WTC11 (cell line): ENCODE results near the gene ASB2. TPM values are rescaled to one million over a fixed set of nuclear protein-coding genes. Genes with fewer than 3 reads are reported as not detected.

Source experiments
- ATAC-seq: fragments of 200-7000 bp; cut with Tn5 transposase; 2 replicates; pipeline ENCODE4 v1.10.0; 2021; ENCODE audit warnings: mild to moderate bottlenecking, moderate library complexity
- CTCF ChIA-PET: fragments of 300-600 bp; sonication (Branson Sonifier 250); formaldehyde crosslinking; loops from one replicate; lab custom pipeline; 2021; ENCODE audit warnings: antibody characterized with exemption; lab: Charles Lee
- POLR2A ChIA-PET: fragments of 350-600 bp; sonication (Branson Sonifier 250); formaldehyde crosslinking; loops from one replicate; lab custom pipeline; 2021; ENCODE audit warnings: antibody characterized with exemption; lab: Charles Lee
- DNase-seq: peaks from one replicate; pipeline ENCODE4 v3.0.0; 2021; ENCODE audit warnings: low spot score
- H3K27ac Mint-ChIP-seq: 2 replicates; pipeline ENCODE4 v1.8.0; 2021; ENCODE audit warnings: mixed read lengths
- H3K27me3 Mint-ChIP-seq: 2 replicates; pipeline ENCODE4 v1.8.0; 2021; ENCODE audit warnings: low read depth, mild to moderate bottlenecking, moderate library complexity, mixed read lengths
- H3K36me3 Mint-ChIP-seq: 2 replicates; pipeline ENCODE4 v1.8.0; 2021; ENCODE audit warnings: mixed read lengths
- H3K4me1 Mint-ChIP-seq: 2 replicates; pipeline ENCODE4 v1.8.0; 2022; ENCODE audit warnings: mixed read lengths
- H3K4me3 Mint-ChIP-seq: 2 replicates; pipeline ENCODE4 v1.8.0; 2021; ENCODE audit warnings: mild to moderate bottlenecking, moderate library complexity, mixed read lengths
- H3K9me3 Mint-ChIP-seq: 2 replicates; pipeline ENCODE4 v1.8.0; 2021; ENCODE audit warnings: mixed read lengths
- ATF1 ChIP-seq: sonication (generic); formaldehyde crosslinking; IDR thresholded peaks from 2 replicates; pipeline ENCODE4 v1.8.1; 2023; ENCODE audit warnings: mild to moderate bottlenecking, moderate library complexity, missing genetic modification reagents
- FOXK1 ChIP-seq: sonication (generic); formaldehyde crosslinking; IDR thresholded peaks from 2 replicates; pipeline ENCODE4 v1.8.0; 2022; ENCODE audit warnings: mild to moderate bottlenecking, moderate library complexity, missing genetic modification reagents
- MXD4 ChIP-seq: fragments of 250-450 bp; sonication (Bioruptor Pico); IDR thresholded peaks from 2 replicates; pipeline ENCODE4 v1.8.0; 2021; ENCODE audit warnings: mild to moderate bottlenecking, moderate library complexity, borderline replicate concordance
- MYBL2 ChIP-seq: sonication (generic); formaldehyde crosslinking; IDR thresholded peaks from 2 replicates; pipeline ENCODE4 v1.8.1; 2023; ENCODE audit warnings: mild to moderate bottlenecking, moderate library complexity, missing genetic modification reagents
- PRRX2 ChIP-seq: fragments of 250-450 bp; sonication (Bioruptor Pico); IDR thresholded peaks from 2 replicates; pipeline ENCODE4 v1.8.0; 2021; ENCODE audit warnings: mild to moderate bottlenecking
- ZBTB21 ChIP-seq: sonication (generic); formaldehyde crosslinking; IDR thresholded peaks from 2 replicates; pipeline ENCODE4 v1.8.1; 2023; ENCODE audit warnings: mild to moderate bottlenecking, missing genetic modification reagents, borderline replicate concordance
- ZNF138 ChIP-seq: sonication (generic); formaldehyde crosslinking; conservative IDR thresholded peaks from 2 replicates; pipeline ENCODE4 v1.8.1; 2022; ENCODE audit warnings: mild to moderate bottlenecking, moderate library complexity, missing genetic modification reagents
- ZNF263 ChIP-seq: sonication (generic); formaldehyde crosslinking; IDR thresholded peaks from 2 replicates; pipeline ENCODE4 v1.8.1; 2022; ENCODE audit warnings: low read depth, mild to moderate bottlenecking, moderate library complexity, missing genetic modification reagents
- total RNA-seq: library from RNA; stranded (reverse); gene quantifications from 3 replicates; pipeline ENCODE4 v1.2.3, GENCODE V29; 2021
- TF ChIP-seq, protein P1 (sequence below): sonication (generic); formaldehyde crosslinking; IDR thresholded peaks from 2 replicates; pipeline ENCODE4 v1.8.0; 2022; ENCODE audit warnings: mild to moderate bottlenecking, missing genetic modification reagents
- TF ChIP-seq, protein P2 (sequence below): fragments of 250-450 bp; sonication (Bioruptor Pico); IDR thresholded peaks from 2 replicates; pipeline ENCODE4 v1.9.0; 2021; ENCODE audit warnings: mild to moderate bottlenecking
- TF ChIP-seq, protein P3 (sequence below): fragments of 250-450 bp; sonication (Bioruptor Pico); conservative IDR thresholded peaks from 2 replicates; pipeline ENCODE4 v1.9.0; 2021; ENCODE audit warnings: mild to moderate bottlenecking
- TF ChIP-seq, protein P4 (sequence below): sonication (generic); formaldehyde crosslinking; IDR thresholded peaks from 2 replicates; pipeline ENCODE4 v1.8.0; 2023; ENCODE audit warnings: mild to moderate bottlenecking, missing genetic modification reagents
- TF ChIP-seq, protein P5 (sequence below): fragments of 250-450 bp; sonication (Bioruptor Pico); IDR thresholded peaks from 2 replicates; pipeline ENCODE4 v2.1.2; 2022; ENCODE audit warnings: mild to moderate bottlenecking, moderate library complexity
- TF ChIP-seq, protein P6 (sequence below): fragments of 250-450 bp; sonication (Bioruptor Pico); IDR thresholded peaks from 2 replicates; pipeline ENCODE4 v1.9.0; 2021; ENCODE audit warnings: moderate library complexity, mild to moderate bottlenecking, inconsistent platforms, borderline replicate concordance
- TF ChIP-seq, protein P7 (sequence below): fragments of 250-450 bp; sonication (Bioruptor Pico); IDR thresholded peaks from 2 replicates; pipeline ENCODE4 v1.9.0; 2021; ENCODE audit warnings: mild to moderate bottlenecking, borderline replicate concordance

ASB2 gene
- total RNA-seq, 1 experiment from 2014 or later: 0.37 TPM

DNA sequence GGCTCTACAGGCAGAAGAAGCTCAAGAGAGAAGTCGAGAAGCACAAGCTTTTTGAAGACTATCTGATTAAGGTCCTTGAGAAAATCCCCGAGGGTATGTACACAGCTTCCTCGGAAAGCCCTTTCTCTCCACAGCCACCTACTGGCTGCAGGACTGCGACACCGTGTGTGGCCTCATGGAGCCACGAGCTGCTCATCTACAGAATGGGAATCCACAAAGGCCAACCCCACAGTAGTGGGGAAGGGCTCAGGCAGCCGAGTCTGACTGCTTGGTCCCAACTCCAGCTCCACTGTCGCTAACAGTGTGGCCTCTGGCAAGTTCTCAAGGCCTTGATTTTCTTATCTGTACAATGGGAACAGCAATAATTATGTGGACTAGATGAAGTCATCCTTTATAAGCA, 23.2 kb upstream of the ASB2 start (continued):
- TF ChIP-seq, protein P1, sequence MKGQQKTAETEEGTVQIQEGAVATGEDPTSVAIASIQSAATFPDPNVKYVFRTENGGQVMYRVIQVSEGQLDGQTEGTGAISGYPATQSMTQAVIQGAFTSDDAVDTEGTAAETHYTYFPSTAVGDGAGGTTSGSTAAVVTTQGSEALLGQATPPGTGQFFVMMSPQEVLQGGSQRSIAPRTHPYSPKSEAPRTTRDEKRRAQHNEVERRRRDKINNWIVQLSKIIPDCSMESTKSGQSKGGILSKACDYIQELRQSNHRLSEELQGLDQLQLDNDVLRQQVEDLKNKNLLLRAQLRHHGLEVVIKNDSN (CRISPR knock-in tag): no peak

DNA sequence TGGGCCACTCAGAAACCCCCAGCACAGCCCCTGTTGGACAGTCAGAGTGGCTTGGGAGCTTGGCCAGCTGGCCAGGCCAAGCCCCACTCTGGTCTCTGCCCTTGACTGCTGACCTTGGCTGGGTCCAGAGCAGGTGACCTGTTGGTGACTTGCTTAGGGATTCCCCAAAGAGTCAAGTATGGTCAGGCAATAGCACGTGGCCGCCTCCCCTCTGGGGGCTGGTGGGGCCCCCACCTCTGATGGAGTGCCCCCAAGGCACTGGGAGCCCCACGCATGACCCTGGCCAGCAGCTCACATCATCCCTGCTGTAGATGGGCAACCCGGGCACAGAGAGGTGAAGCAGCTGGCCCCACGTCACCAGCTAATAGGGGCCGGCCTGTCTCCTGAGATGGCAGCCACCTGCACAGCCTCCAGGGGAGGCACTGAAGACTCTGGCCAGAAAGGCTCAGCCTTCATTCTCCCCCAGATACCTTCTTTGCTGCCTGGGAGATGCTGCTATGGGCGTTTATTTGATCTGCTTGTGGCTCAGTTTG, 22.6 kb upstream of the ASB2 start:
- ATAC-seq (no peak), DNase-seq (no peak)
- no peak overlapping the region for H3K4me3 Mint-ChIP-seq
- H3K9me3 Mint-ChIP-seq: no peaks in the 10 kb centered on the region
- peaks cover 8% of the 10 kb centered on the region; the same call in 1 of the 2 replicates for H3K4me1 Mint-ChIP-seq
- no peak overlapping the region for H3K27ac Mint-ChIP-seq
- ChIA-PET CTCF (interaction anchor here (0.6 to 9.0 kb wide), 6 partner anchors 28 to 96 kb away, joined by 3 to 230 read pairs (median 4); partner anchors contain the start of genes DDX24 and IFI27L1), POLR2A (no interaction called here)
- H3K27me3 Mint-ChIP-seq: peaks cover 4% of the 10 kb centered on the region; the same call in 1 of the 2 replicates
- H3K36me3 Mint-ChIP-seq: no peaks in the 10 kb centered on the region
- TF ChIP-seq FOXK1 (CRISPR knock-in tag): no peak

DNA sequence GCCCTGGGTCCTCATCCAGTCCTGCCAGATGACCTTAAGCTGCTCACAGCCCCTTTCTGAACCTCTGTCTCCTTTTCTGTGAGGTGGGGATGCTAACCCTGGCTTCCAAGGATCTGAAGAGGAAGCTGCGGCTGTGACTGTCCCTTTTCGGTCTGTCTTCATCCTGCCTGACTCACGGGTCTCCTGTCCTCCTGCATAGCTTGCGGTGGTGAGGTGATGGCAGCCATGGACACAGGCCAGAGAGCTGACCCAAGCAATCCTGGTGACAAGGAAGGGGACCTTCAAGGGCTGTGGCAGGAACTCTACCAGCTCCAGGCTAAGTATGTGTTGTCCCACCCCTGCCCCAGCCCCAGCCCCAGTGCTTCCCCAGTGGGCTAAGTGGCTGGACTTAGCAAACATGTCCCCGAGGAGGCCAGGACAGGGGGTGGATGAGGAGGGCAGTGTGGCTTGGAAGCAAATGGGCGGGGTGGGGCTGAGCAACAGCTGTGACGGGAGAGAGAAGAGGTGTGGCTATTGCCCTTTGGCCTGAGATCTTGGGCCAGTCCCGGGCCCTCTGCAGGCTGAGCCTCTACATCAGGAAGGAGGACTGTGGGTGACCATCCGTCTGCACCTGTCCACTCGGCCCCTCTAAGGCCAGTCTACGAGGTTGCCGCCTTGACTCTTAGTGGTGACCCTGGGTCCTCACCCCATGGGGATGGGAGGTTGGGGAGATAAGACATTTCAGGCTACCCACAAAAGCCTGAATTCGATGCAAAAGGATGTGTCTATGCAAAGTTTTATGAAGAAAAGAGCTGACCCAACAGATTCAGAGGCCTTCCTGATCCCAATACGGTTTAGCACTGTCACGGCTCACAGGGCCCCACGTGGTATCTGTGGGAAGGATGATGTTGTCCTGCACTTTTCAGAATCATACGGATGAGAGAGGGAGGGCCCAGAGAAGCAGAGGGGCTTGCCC, 21.8 kb upstream of the ASB2 start:
- Mint-ChIP-seq H3K27ac (no peak overlapping the region), H3K4me1 (peaks cover 8% of the 10 kb centered on the region; the same call in 1 of the 2 replicates), H3K36me3 (no peaks in the 10 kb centered on the region), H3K27me3 (peaks cover 4% of the 10 kb centered on the region; the same call in 1 of the 2 replicates), H3K9me3 (no peaks in the 10 kb centered on the region), H3K4me3 (no peak overlapping the region)
- no peak for ATAC-seq
- ChIA-PET CTCF (interaction anchor here (0.6 to 9.0 kb wide), 5 partner anchors 10 to 83 kb away, joined by 3 to 230 read pairs (median 4); partner anchors contain the start of genes DDX24 and IFI27L1), POLR2A (no interaction called here)
- DNase-seq: no peak
- TF ChIP-seq, protein P2, sequence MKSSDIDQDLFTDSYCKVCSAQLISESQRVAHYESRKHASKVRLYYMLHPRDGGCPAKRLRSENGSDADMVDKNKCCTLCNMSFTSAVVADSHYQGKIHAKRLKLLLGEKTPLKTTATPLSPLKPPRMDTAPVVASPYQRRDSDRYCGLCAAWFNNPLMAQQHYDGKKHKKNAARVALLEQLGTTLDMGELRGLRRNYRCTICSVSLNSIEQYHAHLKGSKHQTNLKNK: no peak
- TF ChIP-seq ZNF138 (CRISPR knock-in tag): no peak
- TF ChIP-seq MYBL2 (CRISPR knock-in tag): no peak
- TF ChIP-seq ATF1: no peak
- no peak for TF ChIP-seq ZBTB21 (CRISPR knock-in tag)
- TF ChIP-seq, protein P3, sequence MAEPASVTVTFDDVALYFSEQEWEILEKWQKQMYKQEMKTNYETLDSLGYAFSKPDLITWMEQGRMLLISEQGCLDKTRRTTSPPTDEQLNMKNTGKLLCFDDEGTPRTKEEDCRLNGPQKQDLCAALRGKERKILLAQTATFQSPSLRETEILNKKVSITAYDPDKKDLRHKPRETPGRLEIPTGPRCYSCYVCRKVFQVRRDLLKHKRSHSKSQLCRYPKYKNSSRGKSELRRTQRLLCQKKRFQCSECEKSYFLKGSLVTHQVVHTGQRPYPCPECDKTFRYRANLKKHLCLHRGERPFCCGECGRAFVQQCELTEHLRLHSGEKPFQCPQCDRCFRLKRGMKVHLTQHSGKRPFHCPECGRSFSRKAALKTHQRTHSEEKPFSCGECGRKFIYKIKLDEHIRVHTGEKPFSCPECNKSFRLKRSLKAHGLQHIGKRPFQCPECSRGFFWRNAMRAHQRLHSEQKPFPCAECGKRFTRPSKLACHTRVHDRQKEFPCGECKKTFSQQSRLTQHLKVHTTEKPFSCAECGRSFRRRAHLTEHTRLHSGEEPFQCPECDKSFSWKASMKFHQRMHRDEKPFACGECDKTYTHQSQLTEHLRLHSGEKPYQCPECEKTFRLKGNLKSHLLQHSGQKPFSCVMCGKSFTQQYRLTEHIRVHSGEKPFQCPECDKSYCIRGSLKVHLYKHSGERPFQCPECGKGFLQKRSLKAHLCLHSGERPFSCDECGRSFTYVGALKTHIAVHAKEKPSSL (CRISPR knock-in tag): no peak
- TF ChIP-seq, protein P4, sequence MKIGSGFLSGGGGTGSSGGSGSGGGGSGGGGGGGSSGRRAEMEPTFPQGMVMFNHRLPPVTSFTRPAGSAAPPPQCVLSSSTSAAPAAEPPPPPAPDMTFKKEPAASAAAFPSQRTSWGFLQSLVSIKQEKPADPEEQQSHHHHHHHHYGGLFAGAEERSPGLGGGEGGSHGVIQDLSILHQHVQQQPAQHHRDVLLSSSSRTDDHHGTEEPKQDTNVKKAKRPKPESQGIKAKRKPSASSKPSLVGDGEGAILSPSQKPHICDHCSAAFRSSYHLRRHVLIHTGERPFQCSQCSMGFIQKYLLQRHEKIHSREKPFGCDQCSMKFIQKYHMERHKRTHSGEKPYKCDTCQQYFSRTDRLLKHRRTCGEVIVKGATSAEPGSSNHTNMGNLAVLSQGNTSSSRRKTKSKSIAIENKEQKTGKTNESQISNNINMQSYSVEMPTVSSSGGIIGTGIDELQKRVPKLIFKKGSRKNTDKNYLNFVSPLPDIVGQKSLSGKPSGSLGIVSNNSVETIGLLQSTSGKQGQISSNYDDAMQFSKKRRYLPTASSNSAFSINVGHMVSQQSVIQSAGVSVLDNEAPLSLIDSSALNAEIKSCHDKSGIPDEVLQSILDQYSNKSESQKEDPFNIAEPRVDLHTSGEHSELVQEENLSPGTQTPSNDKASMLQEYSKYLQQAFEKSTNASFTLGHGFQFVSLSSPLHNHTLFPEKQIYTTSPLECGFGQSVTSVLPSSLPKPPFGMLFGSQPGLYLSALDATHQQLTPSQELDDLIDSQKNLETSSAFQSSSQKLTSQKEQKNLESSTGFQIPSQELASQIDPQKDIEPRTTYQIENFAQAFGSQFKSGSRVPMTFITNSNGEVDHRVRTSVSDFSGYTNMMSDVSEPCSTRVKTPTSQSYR: no peak
- TF ChIP-seq, protein P5, sequence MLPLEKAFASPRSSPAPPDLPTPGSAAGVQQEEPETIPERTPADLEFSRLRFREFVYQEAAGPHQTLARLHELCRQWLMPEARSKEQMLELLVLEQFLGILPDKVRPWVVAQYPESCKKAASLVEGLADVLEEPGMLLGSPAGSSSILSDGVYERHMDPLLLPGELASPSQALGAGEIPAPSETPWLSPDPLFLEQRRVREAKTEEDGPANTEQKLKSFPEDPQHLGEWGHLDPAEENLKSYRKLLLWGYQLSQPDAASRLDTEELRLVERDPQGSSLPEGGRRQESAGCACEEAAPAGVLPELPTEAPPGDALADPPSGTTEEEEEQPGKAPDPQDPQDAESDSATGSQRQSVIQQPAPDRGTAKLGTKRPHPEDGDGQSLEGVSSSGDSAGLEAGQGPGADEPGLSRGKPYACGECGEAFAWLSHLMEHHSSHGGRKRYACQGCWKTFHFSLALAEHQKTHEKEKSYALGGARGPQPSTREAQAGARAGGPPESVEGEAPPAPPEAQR: no peak
- TF ChIP-seq PRRX2: no peak
- TF ChIP-seq, protein P6, sequence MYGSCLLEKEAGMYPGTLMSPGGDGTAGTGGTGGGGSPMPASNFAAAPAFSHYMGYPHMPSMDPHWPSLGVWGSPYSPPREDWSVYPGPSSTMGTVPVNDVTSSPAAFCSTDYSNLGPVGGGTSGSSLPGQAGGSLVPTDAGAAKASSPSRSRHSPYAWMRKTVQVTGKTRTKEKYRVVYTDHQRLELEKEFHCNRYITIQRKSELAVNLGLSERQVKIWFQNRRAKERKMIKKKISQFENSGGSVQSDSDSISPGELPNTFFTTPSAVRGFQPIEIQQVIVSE: no peak
- no peak for TF ChIP-seq MXD4 (CRISPR knock-in tag)
- TF ChIP-seq ZNF263 (CRISPR knock-in tag): no peak
- TF ChIP-seq, protein P7, sequence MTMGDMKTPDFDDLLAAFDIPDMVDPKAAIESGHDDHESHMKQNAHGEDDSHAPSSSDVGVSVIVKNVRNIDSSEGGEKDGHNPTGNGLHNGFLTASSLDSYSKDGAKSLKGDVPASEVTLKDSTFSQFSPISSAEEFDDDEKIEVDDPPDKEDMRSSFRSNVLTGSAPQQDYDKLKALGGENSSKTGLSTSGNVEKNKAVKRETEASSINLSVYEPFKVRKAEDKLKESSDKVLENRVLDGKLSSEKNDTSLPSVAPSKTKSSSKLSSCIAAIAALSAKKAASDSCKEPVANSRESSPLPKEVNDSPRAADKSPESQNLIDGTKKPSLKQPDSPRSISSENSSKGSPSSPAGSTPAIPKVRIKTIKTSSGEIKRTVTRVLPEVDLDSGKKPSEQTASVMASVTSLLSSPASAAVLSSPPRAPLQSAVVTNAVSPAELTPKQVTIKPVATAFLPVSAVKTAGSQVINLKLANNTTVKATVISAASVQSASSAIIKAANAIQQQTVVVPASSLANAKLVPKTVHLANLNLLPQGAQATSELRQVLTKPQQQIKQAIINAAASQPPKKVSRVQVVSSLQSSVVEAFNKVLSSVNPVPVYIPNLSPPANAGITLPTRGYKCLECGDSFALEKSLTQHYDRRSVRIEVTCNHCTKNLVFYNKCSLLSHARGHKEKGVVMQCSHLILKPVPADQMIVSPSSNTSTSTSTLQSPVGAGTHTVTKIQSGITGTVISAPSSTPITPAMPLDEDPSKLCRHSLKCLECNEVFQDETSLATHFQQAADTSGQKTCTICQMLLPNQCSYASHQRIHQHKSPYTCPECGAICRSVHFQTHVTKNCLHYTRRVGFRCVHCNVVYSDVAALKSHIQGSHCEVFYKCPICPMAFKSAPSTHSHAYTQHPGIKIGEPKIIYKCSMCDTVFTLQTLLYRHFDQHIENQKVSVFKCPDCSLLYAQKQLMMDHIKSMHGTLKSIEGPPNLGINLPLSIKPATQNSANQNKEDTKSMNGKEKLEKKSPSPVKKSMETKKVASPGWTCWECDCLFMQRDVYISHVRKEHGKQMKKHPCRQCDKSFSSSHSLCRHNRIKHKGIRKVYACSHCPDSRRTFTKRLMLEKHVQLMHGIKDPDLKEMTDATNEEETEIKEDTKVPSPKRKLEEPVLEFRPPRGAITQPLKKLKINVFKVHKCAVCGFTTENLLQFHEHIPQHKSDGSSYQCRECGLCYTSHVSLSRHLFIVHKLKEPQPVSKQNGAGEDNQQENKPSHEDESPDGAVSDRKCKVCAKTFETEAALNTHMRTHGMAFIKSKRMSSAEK (CRISPR knock-in tag): no peak
